Measurements from ENCODE around the gene DES. TPM values are rescaled to one million over a fixed set of nuclear protein-coding genes. Genes with fewer than 3 reads are reported as not detected.

The DES gene
- total and polyA plus RNA-seq, 2 of the 4 experiments (the other 2 are of a cell fraction) = 4.3 to 4.9 TPM

- Histone ChIP-seq H3K4me1 (ENCODE audit: control insufficient read depth, insufficient read depth, low read length) (peaks cover 11% of the 10 kb centered on the region), H2BK5ac (ENCODE audit: low read depth, low read length, poor library complexity, severe bottlenecking) (no peak overlapping the region), H2AFZ (replicated peaks; ENCODE audit: low read length, poor library complexity) (no peak overlapping the region), H3K9ac (ENCODE audit: low read depth, low read length) (no peak overlapping the region), H2AK5ac (ENCODE audit: low read depth, low read length) (no peak overlapping the region; the same call in 1 of the 2 replicates), H2BK20ac (ENCODE audit: low read depth, low read length) (no peak overlapping the region), H3K36me3 (ENCODE audit: control insufficient read depth, insufficient read depth, low read length) (no peaks in the 10 kb centered on the region), H3K79me1 (ENCODE audit: low read depth in 1 of 2, low read length in 2 of 2) (no peaks in the 10 kb centered on the region), H4K8ac (ENCODE audit: low read depth in 2 of 2, low read length in 2 of 2) (no peak overlapping the region), H3K9me3 (ENCODE audit: control insufficient read depth, insufficient read depth, low read length) (no peaks in the 10 kb centered on the region), H3K4ac (ENCODE audit: low read depth, low read length) (no peak overlapping the region), H3K27me3 (ENCODE audit: control insufficient read depth, insufficient read depth, low read length) (peaks cover 3% of the 10 kb centered on the region; the same call in 1 of the 2 replicates), H4K20me1 (ENCODE audit: insufficient read depth, low read length) (no peaks in the 10 kb centered on the region), H3K4me2 (ENCODE audit: low read depth, low read length) (no peak overlapping the region), H2AK9ac (replicated peaks; ENCODE audit: low read depth, low read length, poor library complexity) (no peak overlapping the region), H2BK15ac (ENCODE audit: low read depth, low read length) (no peak overlapping the region), H3K27ac (ENCODE audit: insufficient read depth, low read length) (no peak overlapping the region), H2BK120ac (ENCODE audit: low read depth, low read length) (no peak overlapping the region), H3K18ac (ENCODE audit: low read depth, low read length) (no peak overlapping the region; the same call in 1 of the 2 replicates), H3K9me1 (ENCODE audit: insufficient read depth, low read length) (peaks cover 4% of the 10 kb centered on the region; the same call in 1 of the 2 replicates), H3K4me3 (ENCODE audit: insufficient read depth, low read depth, low read length) (no peak overlapping the region), H3K14ac (replicated peaks; ENCODE audit: low read depth, low read length) (no peak overlapping the region; the same call in 1 of the 2 replicates), H3K23ac (ENCODE audit: low read depth, low read length) (no peak overlapping the region), H4K5ac (ENCODE audit: low read depth, low read length) (no peak overlapping the region), H3K56ac (ENCODE audit: extremely low read depth, insufficient read depth, low read length) (no peak overlapping the region), H4K91ac (ENCODE audit: insufficient read depth, low read depth, low read length) (no peak overlapping the region)
- dilution Hi-C loops (cut with HindIII; ENCODE audit: low sequenced_read_pairs, unreplicated experiment) (no loop called here), in situ Hi-C loops (cut with MboI; ENCODE audit: low sequenced_read_pairs) (loop anchor here (5.0 kb wide), 1 partner anchor 132 kb away; no protein-coding TSS in a partner anchor), intact Hi-C loops (cut with micrococcal nuclease) (no loop called here)
- DNase-seq (no peak), ATAC-seq (ENCODE audit: low read depth) (no peak)
- ChIA-PET CTCF (no interaction called here), POLR2A (ENCODE audit: unreplicated experiment) (no interaction called here)
- 76% methylated on average over 6 of the region's 14 CpGs; no CpG with 5 or more reads in 1 of the 2 experiments for WGBS, 2 experiments (ENCODE audit: extremely low coverage in 2 of 2, insufficient read length in 1 of 2)
- no TSS peak for BruUV-seq (replicated peaks)
- TF ChIP-seq CHD1 (IDR thresholded peaks at IDR 0.05; ENCODE audit: low read depth, low read length) (no peak), CTCF (conservative IDR thresholded peaks at IDR 0.05; ENCODE audit: low read depth, low read length) (no peak), MAZ (IDR thresholded peaks at IDR 0.05; ENCODE audit: borderline replicate concordance, low read depth, low read length) (no peak), BHLHE40 (IDR thresholded peaks at IDR 0.05; ENCODE audit: low read depth, low read length) (no peak), RCOR1 (IDR thresholded peaks at IDR 0.05; ENCODE audit: insufficient replicate concordance, low read length) (no peak), NFE2L2 (IDR thresholded peaks at IDR 0.05; ENCODE audit: low read depth, low read length) (no peak), SMC3 (IDR thresholded peaks at IDR 0.05; ENCODE audit: low read depth, low read length) (no peak), MAFK (IDR thresholded peaks at IDR 0.05; ENCODE audit: low read depth, low read length) (no peak), POLR2A (IDR thresholded peaks at IDR 0.05; ENCODE audit: low read depth, low read length) (no peak), MXI1 (IDR thresholded peaks at IDR 0.05; ENCODE audit: borderline replicate concordance, low read depth, low read length) (no peak), RFX5 (IDR thresholded peaks at IDR 0.05; ENCODE audit: low read depth, low read length) (no peak), ELK1 (IDR thresholded peaks at IDR 0.05; ENCODE audit: borderline replicate concordance, low read depth, low read length) (no peak), USF2 (IDR thresholded peaks at IDR 0.05; ENCODE audit: low read depth, low read length) (no peak), FOS (IDR thresholded peaks at IDR 0.05; ENCODE audit: low read depth, low read length) (no peak), CEBPB (IDR thresholded peaks at IDR 0.05; ENCODE audit: low read depth, low read length) (no peak)
These were observed 18.3 kb upstream of the DES start for GRCh38 chr2:219399716-219400478.
